H1 (cell line): Measurements from ENCODE around the gene LMAN1L. TPM values are rescaled to one million over a fixed set of nuclear protein-coding genes. Genes with fewer than 3 reads are reported as not detected.

Source experiments
- ASH2L ChIP-seq: fragments of 200-600, 300-600 bp; sonication (generic); IDR thresholded peaks from one replicate; pipeline ENCODE4 v1.7.1; 2017; ENCODE audit warnings: low read length
- BRCA1 ChIP-seq: IDR thresholded peaks from 2 replicates; pipeline ENCODE4 v1.6.1; 2012; ENCODE audit warnings: low read depth, low read length, improper control_type of control experiment
- RBBP5 ChIP-seq: IDR thresholded peaks from 2 replicates; pipeline ENCODE4 v1.7.1; 2012; ENCODE audit warnings: low read depth, mild to moderate bottlenecking, inconsistent platforms, low read length, moderate library complexity, borderline replicate concordance
- polyA plus RNA-seq, 7 experiments: library from polyadenylated mRNA; depleted of rRNA in 3 of 7; stranded (reverse) in 5 of 7; unstranded in 2 of 7; fragments of >200 nt in 5 of 7; fragments of 200-250 nt in 2 of 7; gene quantifications; 1 replicate in 5 of 7; 2 replicates in 1 of 7; 4 replicates in 1 of 7; pipeline versions ENCODE4 v1.2.1 to v1.2.3, GENCODE V29; 2011 to 2013; ENCODE audit warnings: missing spikeins in 2 of 7, mixed read lengths in 2 of 7
- total RNA-seq: library from RNA; stranded (reverse); fragmentation: NEBNext Ultra II Directional; extraction: Animal tissue kit (Norgen Biotek cat#: 25700); gene quantifications from 2 replicates; pipeline ENCODE4 v1.2.1, GENCODE V29; 2021
- TF ChIP-seq, protein P1 (sequence below): IDR thresholded peaks from 2 replicates; pipeline ENCODE4 v1.6.1; 2011; ENCODE audit warnings: low read length, improper control_type of control experiment
- TF ChIP-seq, protein P2 (sequence below), 3 experiments: IDR thresholded peaks; 1 replicate in 2 of 3; 2 replicates in 1 of 3; pipeline versions ENCODE4 v1.5.1 to v1.6.1; 2011; ENCODE audit warnings: low read length in 3 of 3, mild to moderate bottlenecking in 3 of 3, inconsistent platforms in 2 of 3, low read depth in 1 of 3, moderate library complexity in 1 of 3; ENCODE audit not compliant: insufficient read depth in 1 of 3; ENCODE audit errors: control extremely low read depth in 1 of 3

Gene LMAN1L
- total and polyA plus RNA-seq, 2 of the 8 experiments (the other 6 are each of a cell fraction or from before 2014, with no cell fraction given) = not detected

DNA sequence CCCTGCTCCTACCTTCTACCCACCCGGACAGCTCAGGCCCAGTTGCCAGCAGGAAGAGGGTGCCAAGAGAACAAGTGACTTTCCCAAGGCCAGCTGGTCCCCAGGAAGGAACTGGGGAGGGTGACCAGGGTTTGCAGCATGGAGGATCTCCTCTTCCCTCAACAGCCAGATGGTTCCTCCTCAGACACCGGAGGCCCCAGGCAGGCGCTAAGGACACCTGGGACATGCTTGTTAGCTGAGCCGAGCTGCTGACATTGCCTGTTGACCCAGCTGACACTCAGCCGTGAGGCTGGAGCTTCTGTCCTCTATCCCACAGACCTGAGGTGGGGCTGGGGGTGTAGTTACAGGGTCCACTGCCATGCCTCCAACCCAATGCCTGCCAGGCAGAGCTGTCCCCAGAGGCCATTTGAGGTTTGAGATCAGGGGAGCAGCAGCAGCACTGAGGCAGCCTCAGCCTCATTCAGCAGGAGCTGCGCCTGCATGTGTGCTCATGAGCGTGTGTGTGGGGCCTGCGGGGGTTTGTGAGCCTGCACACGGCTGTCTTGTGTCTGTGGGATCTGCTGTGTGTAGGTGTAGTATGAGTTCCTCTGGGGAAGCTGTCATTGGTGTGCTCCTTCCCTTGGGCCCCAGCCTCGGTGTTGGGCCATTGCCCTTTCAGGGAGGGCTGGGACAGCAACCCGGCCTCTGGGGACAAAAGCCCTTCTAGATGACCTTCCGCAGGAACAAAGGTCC lies 20.9 kb downstream of the LMAN1L start (continued):
- TF ChIP-seq BRCA1 (no peak), RBBP5 (no peak), ASH2L (no peak)
- TF ChIP-seq, protein P1, sequence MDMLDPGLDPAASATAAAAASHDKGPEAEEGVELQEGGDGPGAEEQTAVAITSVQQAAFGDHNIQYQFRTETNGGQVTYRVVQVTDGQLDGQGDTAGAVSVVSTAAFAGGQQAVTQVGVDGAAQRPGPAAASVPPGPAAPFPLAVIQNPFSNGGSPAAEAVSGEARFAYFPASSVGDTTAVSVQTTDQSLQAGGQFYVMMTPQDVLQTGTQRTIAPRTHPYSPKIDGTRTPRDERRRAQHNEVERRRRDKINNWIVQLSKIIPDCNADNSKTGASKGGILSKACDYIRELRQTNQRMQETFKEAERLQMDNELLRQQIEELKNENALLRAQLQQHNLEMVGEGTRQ = no peak
- TF ChIP-seq, protein P2, sequence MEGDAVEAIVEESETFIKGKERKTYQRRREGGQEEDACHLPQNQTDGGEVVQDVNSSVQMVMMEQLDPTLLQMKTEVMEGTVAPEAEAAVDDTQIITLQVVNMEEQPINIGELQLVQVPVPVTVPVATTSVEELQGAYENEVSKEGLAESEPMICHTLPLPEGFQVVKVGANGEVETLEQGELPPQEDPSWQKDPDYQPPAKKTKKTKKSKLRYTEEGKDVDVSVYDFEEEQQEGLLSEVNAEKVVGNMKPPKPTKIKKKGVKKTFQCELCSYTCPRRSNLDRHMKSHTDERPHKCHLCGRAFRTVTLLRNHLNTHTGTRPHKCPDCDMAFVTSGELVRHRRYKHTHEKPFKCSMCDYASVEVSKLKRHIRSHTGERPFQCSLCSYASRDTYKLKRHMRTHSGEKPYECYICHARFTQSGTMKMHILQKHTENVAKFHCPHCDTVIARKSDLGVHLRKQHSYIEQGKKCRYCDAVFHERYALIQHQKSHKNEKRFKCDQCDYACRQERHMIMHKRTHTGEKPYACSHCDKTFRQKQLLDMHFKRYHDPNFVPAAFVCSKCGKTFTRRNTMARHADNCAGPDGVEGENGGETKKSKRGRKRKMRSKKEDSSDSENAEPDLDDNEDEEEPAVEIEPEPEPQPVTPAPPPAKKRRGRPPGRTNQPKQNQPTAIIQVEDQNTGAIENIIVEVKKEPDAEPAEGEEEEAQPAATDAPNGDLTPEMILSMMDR (IDR thresholded peaks at IDR 0.05; ENCODE audit: control extremely low read depth in 1 of 3, insufficient read depth in 1 of 3, low read depth in 1 of 3, low read length in 3 of 3) = no peak
- TF ChIP-seq, all 59 proteins: peak for 0
